ENCODE data around the gene ENTPD8.
A peak's percentile ranks its signal among the peaks of the same experiment; 100 is the strongest.

ENTPD8 gene

DNA sequence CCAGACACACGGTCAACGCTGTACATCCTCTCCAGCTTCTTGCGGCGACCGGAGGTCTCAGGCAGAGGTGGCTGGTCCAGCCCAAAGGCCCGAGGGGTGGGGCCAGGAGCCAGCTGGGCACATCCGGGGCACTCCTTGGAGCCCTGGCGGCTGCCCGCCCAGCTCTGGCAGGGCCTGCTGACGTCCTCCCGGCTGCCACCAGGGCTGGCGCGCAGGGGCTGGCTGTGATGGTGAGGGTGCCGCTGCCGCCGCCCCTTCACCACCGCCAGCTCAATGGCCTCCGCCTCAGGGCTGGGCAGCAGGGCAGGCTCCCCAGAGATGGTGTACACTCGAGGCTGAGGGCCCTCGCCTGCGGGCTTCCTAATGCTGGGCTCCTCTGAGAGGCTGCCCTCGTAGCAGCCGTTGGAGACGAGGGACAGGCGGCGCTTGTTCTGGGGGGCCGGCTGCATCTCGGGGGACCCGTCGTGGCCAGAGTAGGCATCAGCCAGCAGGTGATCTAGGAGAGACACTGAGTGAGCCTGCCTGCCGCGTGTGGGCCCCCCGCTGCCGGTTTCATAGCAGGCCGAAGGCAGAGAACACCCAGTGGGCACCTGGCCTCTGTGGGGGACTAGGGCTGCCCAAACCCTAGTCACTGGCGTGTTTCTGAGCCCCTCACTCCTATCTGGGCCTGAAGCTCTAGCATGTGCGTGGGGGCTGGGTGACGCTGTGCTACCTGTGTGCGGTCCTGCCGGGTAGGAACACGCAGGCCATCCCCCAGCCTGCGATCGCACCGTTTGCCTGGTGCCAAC is 16.4 kb upstream of the ENTPD8 start:
- no peak for DNase-seq

DNA sequence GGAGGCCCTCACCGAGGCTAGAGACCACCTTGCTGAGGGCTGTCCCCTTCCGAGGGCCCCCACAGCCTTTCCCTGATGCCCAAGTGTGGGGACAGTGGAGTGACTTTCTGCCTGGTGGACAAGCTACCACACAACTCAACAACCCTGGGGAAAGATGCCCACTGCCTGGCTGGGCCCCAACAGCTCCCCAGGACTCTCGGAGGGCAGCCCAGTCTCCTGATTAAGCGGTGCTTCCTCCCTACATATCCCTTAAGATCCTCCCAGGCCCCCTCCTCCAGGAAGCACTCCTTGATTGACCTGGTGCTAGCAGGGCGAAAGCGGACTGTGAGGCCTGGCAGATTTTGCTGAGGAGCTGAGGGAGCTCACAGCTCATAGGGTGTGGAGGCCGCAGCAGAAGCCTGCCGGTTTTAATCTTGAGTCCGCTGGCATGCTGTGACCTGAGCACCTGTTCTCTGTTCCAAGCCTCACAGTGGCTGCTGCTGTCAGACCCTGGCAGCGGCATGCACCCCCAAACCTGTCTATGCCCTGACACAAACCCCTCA is 15.8 kb upstream of the ENTPD8 start:
- DNase-seq, result no peak

DNA sequence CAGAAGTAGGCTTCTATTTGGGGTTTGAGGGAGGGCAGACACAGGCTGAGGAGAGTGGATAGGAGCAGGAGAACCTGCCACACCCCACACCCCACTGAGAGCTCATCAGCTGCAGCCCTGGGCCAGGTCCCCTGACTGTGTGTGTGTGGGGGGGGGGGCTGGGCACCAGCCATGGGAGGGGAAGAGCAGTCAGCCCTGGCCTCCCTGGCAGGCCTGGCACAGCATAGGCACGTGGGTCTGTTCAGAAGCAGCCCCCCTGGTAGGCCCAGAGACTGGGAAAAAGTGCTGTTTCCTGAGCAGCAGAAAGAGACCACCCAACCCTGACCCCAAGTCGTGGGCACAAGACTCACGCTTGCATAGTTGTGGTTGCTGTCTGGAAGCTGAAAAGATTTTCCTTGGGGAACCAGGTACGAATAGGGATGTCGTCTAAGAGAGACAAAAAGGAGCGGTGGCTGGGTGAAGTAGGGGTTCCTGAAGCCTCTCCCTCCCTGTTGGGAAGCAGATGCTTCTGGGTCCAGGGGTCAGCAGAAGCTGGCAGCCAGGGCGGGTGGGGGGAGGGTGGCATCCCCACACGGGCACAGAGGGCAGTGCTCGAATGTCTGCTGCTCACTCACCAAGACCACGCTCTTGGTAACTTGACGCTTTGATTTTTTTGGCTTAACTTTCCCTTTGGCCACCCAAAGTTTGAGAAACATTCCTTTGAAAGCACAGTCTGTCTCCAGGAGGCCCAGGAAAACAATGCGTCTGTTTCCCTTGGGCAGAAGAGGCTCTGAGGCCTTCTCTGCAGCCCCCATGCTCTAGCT is 15.1 kb upstream of the ENTPD8 start:
- no peak for DNase-seq

DNA sequence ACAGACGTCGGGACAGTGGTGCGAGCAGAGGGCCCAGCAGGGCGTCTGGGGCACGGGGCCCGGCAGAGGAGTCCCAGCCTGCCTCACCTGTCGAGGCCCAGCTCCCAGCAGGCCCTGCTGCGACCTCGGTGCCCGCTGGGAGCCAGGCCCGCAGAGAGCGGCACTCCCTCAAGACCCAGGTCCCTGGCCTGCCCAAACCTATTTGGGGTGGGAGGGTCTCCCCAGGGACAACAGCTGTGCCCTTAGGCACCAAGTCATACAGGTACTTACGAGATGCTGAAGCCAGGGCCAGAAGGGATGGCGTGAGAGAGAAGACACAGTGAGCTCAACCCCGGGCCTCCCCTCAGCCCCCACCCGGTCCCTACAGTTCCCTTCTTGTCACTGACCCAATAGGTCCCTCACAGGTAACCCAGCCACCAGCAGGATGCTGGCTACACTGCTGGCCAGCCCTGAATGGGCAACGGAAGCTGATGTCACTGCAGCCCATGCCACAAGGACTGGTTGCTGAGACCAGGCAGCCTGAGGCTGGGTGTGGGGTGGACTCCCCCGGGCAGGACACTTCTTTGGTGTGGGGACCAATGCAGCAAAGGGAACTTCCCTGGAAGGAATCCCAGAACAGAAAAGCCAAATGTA is 14.3 kb upstream of the ENTPD8 start:
- no peak for DNase-seq

DNA sequence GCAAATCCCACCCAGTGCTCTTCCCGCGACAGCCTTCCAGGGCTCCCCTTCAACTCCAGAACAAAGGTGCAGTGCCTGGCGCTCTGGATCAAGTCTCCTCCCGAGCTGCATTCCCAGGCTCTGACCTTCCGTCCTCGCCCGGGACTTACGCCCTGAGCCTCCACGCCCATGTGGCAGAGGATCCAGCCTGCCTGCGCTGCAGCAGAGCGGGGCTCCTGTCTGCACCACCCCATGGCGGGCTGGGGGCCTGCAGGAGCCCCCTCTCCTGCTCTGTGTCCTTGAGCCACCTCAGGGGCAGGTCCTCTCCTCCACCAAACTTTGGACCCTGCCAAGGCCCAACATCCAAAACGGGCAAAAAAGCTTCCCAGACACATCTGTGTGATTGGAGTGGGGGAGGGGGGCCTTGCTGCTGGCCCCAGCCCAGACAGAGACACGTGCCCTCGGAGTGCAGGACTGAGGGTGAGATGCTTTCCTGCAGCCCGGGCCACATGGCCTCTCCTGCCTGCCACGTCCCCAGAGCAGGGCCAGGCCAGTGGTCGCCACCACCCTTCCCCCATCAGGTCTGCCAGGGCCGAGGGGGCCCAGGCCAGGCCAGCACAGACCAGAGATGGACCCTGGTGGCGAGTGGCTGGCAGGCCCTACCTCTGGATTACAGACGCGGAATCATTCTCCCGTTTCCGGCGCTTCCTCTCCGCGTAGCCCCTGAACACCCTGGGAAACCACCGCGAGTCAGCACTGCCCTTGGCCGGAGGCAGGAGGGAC is 13.6 kb upstream of the ENTPD8 start:
- DNase-seq, result no peak

DNA sequence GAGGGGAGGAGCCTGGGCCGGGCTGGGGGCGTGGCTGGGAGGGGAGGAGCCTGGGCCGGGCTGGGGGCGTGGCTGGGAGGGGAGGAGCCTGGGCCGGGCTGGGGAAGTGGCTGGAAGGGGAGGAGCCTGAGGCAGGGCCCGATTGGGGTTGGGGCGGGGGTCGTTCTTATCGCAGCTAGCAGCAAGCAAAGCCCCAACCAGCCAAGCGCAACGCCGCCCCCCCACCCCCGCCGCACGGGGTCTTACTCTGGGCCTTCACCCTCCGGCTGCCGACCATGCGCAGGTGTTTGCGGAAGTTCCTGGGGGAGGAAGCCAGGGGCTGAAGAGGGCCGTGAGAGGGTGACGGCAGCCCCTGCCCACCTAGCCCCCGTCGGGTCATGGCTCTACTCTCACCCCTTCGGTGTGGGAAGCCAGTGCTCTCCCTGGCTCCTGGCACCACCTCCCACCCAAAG is 13.0 kb upstream of the ENTPD8 start:
- DNase-seq, result peak in 1 of 2 donors; percentile 63

DNA sequence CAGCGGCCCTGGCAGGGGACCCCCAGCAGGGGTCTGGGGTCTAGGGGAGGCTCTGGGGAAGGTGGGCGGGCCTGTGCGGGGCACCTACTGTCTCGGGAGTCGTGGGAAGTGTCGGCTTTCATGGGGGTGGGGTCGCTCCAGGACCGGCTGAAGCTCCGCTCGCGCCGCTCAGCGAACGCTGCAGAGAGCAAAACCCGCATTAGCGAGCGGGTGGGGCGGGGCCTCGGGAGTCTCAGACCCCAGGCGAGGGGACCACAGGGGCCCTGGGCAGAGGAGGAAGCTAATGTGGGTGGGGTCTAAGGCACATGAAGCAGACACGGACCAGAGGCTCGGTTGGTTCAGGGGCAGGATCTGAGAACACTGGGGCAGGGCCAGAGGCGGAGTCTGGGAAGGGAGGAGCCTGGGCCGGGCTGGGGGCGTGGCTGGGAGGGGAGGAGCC is 12.5 kb upstream of the ENTPD8 start:
- DNase-seq, result peak; percentile 63 to 79

DNA sequence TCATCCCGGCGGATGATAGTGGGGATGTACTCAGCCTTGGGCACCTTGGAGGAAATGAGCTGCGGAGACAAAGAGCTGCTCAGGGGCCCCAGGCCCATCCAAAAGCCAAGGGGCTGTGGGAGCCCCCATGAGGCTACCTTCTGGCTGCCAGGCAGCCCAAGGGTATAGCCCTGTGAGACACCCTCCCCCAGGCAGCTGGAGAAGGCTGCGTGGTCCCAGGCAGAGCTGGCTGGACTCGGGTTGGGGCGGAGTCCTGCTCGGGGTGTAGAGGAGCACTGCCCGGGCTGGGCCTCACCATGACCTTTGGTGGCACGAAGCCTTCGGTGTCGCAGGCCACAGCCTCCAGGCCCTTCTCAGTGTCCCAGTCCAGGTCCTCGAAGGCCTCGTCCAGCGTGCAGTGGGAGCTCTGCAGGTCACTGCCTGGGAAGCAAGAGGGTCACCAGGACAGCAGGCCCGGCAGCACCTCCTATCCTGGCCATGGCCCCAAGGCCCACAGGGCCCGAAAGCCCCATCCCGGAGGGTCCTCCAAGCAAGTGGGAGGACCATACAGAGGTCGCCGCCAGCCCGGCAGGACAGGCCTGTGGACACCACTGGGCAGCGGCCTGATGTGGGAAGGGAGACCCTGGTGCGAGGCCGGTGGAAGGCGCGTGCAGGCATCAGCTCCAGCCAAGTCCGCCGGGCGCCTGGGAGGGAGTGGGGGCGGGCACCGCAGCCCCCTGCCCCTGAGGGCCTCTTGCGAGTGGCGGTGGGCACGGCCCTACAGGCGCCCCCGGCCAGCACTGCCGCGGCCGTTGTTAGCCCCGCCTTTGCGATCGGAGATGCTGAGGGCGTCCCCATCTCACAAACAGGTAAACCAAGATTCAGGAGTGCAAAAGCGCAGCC is 11.8 kb upstream of the ENTPD8 start:
- DNase-seq, result no peak

DNA sequence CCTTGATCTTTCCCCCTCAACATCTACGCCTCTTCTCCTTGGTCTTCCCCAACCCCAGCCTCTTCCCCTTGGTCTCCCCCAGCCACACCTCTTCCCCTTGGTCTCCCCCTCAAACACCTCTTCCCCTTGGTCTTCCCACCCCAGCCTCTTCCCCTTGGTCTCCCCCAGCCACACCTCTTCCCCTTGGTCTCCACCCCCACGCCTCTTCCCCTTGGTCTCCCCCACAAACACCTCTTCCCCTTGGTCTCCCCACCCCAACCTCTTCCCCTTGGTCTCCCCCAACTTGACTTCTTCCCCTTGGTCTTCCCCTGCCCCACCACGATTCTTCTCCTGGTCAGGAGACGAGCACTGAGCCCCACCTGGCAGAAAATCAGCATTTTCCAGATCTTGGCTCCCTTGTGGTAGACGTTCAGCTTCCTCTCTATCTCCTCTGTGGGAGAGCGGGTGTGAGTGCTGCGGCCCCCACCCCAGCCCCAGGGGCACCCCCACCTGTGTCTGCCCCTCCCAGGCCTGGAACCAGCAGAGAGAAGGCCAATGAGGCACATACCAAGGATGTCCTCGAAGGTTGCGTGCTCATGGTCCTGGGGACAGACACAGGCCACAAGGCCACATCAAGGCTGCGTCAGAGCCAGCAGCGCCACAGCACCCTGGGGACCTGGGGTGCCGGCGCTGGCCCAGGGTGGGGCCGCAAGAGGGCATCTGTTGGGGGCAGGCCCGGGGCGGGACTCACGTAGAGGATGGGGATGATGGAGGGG is 11.0 kb upstream of the ENTPD8 start:
- DNase-seq, result peak in 1 of 2 donors; percentile 31

DNA sequence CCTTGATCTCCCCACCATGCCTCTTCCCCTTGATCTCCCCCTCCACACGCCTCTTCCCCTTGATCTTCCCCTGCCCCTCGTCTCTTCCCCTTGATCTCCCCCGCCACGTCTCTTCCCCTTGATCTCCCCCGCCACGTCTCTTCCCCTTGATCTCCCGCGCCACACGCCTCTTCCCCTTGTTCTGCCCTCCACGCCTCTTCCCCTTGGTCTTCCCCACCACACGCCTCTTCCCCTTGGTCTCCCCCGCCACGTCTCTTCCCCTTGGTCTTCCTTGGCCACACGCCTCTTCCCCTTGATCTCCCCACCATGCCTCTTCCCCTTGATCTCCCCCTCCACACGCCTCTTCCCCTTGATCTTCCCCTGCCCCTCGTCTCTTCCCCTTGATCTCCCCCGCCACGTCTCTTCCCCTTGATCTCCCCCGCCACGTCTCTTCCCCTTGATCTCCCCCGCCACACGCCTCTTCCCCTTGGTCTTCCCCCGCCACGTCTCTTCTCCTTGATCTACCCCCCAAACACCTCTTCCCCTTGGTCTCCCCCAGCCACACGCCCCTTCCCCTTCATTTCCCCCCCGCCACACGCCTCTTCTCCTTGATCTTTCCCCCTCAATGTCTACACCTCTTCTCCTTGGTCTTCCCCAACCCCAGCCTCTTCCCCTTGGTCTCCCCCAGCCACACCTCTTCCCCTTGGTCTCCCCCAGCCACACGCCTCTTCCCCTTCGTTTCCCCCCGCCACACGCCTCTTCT is 10.3 kb upstream of the ENTPD8 start:
- DNase-seq, result peak in 1 of 2 donors; percentile 36

DNA sequence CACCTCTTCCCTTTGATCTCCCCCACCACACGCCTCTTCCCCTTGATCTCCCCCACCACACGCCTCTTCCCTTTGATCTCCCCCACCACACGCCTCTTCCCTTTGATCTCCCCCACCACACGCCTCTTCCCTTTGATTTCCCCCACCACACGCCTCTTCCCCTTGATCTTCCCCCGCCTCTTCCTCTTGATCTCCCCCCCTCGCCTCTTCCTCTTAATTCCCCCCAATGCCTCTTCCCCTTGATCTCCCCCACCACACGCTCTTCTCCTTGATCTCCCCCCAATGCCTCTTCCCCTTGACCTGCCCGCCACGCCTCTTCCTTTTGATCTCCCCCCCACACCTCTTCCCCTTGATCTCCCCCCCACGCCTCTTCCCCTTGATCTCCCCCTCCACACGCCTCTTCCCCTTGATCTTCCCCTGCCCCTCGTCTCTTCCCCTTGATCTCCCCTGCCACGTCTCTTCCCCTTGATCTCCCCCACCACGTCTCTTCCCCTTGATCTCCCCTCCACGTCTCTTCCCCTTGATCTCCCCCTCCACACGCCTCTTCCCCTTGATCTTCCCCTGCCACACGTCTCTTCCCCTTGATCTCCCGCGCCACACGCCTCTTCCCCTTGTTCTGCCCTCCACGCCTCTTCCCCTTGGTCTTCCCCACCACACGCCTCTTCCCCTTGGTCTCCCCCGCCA is 9.5 kb upstream of the ENTPD8 start:
- peak; percentile 65 to 76 for DNase-seq

DNA sequence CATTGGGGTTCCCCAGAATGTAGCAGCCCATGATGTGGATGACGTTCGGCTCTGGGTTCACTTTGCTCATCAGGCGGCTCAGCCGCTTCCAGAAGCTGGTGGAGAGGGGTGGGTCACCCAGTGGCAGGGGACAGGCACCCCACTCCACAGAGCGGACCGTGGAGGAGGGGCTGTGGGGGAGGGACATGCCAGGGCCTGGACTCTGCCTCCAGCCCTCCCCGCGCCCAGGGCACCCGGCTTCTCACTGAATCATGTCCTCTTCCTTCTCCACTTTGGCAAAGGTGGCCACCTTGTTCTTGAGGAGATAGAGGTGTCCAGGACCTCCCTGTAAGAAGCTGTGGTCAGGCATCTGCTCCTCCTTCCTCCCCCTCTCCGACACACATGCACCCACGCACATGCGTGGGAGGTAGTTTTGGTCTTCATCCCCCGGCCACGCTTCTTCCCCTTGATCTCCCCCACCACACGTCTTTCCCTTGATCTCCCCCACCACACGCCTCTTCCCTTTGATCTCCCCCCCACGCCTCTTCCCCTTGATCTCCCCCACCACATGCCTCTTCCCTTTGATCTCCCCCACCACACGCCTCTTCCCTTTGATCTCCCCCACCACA is 8.9 kb upstream of the ENTPD8 start:
- DNase-seq, result peak in 1 of 2 donors; percentile 65

DNA sequence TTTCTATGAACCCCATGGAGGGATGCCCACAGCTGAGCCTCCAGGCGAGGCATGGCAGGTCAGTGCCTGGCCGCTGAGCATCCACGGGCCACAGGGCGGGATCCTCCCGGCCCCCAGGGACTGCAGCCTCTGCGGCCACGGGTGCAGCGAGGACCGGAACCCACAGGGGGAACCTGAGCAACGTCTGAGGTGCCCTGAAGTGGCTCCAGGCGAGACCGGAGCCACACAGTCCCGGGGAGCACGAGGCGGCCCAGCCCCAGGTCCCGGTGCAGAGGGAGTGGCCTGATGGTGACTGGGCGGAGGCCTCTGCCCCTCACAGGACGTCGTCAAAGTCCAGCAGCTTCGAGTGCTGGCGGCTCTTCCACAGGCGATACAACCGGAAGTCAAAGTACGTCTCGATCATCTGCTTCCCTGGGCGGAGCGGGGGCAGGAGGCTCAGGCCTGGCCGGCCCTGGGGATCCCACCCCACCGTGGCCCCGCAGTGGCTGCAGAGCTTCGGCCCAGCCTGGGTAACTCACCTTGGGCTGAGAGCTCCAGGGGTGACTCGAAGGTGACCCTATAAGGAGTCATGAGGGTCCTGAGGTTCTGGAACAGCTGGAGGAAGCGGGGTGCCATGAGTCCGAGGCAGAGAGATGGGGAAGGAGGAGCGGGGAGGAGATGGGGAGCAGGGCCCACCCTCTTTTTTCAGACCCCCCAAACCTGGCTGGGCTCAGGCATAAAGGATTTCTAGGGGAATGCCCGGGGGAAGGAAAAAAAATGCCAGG is 8.1 kb upstream of the ENTPD8 start:
- no peak for DNase-seq

DNA sequence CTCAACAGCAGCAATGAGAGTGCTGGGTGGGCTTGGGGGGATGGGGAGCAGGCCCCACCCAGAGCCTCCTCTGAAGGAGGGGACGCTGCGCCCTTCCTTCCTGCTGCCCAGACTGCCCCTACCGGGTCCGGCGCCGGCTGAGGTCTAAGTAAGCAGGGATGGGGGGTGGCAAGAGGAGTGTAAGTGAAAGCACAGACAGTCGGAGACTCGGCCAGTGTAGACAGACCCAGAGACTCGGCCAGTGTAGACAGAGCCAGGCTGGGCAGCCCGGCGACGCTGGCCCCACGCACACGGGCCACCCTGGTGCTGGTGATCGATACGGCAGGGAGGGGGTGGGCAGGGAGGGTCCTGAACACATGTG is 7.4 kb upstream of the ENTPD8 start:
- DNase-seq, result no peak

DNA sequence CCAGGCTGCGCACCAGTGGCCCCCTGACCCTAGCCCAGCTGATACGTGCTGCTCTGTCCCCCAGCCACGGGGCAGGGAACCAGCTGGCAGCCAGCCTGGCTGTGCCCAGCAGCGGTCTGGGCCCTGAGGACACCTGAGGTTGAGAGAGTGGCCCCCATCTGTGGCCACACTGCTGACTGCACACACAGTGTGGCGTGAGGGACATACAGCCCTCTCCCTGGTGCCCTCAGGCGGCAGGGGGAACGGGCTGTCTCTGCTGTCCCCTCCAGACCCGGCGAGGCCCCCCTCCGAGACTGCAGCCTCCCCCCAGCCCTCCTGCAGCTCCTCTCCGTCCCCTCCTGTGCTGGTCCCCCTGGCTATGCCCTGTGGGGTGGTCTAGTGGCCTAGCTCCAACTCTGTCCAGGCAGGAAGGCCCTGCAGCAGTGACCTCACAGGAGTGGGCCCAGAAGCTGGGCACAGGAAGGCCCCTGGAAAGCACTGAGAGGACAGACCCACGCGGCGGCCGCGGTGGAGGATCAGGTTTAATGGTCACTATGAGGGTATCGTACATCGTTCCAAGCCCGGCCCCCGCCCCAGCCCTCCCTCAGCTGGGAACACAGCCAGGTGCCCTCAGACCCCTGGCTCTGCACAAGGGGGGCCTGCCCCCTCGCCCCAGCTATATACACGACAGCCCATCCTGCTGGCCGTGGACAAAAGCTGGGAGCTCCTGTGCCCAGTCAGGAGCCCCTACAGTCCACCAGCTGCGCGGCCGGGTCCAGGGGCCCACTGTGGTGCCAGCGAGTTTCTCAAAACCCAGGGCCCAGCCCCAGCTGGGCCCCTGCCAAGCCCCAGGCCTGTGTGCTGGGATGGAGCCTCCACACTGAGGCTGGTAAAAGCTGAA is 6.8 kb upstream of the ENTPD8 start:
- DNase-seq, result no peak

DNA sequence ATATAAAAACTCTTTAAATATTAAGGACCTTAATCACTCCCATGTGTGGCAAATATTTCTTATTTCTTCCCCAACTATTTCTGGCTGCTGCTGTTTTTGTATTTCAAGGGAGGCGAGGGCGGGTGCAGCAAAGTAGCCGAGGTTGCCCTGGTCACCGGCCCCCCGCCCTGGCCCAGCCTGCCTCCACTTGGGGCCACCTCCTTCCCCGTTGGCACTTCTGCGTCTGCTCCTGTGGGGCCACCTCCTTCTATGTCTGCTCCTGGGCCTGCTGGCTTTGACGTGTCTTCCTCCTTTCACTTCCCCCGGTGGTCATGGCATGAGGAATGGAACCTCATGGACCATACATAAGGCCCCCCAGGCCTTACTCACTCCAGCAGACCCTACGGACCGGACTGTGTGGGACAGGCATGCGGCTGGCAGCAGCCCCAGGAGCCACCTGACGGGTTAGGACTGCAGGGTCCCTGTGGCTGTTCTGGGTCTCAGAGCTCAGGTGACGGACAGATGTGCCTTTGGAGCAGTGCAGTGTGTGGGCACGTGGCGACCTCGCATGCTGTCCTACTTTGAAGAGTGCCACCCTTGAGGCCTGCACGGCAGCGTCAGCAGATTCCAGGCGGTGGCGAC is 5.8 kb upstream of the ENTPD8 start:
- DNase-seq, result peak in 1 of 2 donors; percentile 49
